ENCODE data around the gene ELMO1. TPM values are rescaled to one million over a fixed set of nuclear protein-coding genes. Genes with fewer than 3 reads are reported as not detected.

The ELMO1 gene
- total and polyA plus RNA-seq, 2 of the 13 experiments (the other 11 are each of a cell fraction or from before 2014, with no cell fraction given): 0.11 to 0.17 TPM

- Histone ChIP-seq H3K4me1 (ENCODE audit: insufficient read depth, low read length) (peaks cover 20% of the 10 kb centered on the region), H3K79me2 (ENCODE audit: insufficient read depth, low read length) (no peaks in the 10 kb centered on the region), H3K27me3 (ENCODE audit: control insufficient read depth in 1 of 2, insufficient read depth in 2 of 2, low read length in 2 of 2) (no peaks in the 10 kb centered on the region; a peak in 2 of 5 replicates), H2AFZ (ENCODE audit: low read length) (no peak overlapping the region), H3K4me2 (ENCODE audit: low read depth, low read length) (no peak overlapping the region), H3K27ac (ENCODE audit: extremely low read length, insufficient read depth, low read length) (no peak overlapping the region), H3K9ac (ENCODE audit: insufficient read depth, low read depth, low read length) (no peak overlapping the region), H4K20me1 (ENCODE audit: insufficient read depth, low read length) (no peaks in the 10 kb centered on the region), H3K36me3 (replicated peaks in 1 of 2; ENCODE audit: control insufficient read depth in 1 of 2, insufficient read depth in 2 of 2, low read length in 2 of 2) (no peaks in the 10 kb centered on the region), H3K4me3 (replicated peaks in 1 of 3; ENCODE audit: insufficient read depth in 1 of 3, low read depth in 2 of 3, low read length in 3 of 3) (no peak overlapping the region), H3K9me3 (ENCODE audit: low read length) (no peaks in the 10 kb centered on the region)
- ChIA-PET POLR2A (no interaction called here), CTCF (ENCODE audit: low intra/inter-chr PET ratio, low total read pairs) (no interaction called here)
- DNase-seq (ENCODE audit: low spot score): no peak
- BruUV-seq (replicated peaks): no TSS peak
- no peak for TF ChIP-seq REL (CRISPR knock-in tag; conservative IDR thresholded peaks at IDR 0.05)
- no peak for TF ChIP-seq SAP130 (CRISPR knock-in tag; IDR thresholded peaks at IDR 0.05; ENCODE audit: low read depth)
- TF ChIP-seq NFYB (CRISPR knock-in tag; IDR thresholded peaks at IDR 0.05): no peak
- TF ChIP-seq ATF3 (CRISPR knock-in tag; IDR thresholded peaks at IDR 0.05): no peak
- TF ChIP-seq ZNF282 (IDR thresholded peaks at IDR 0.05; ENCODE audit: partially characterized antibody): no peak
- TF ChIP-seq SP5 (CRISPR knock-in tag; IDR thresholded peaks at IDR 0.05; ENCODE audit: borderline replicate concordance, low read depth): no peak
- no peak for TF ChIP-seq E2F1 (CRISPR knock-in tag; IDR thresholded peaks at IDR 0.05)
- TF ChIP-seq ZNF7 (CRISPR knock-in tag; IDR thresholded peaks at IDR 0.05): no peak
- TF ChIP-seq PRMT3 (CRISPR knock-in tag; IDR thresholded peaks at IDR 0.05; ENCODE audit: borderline replicate concordance, low read depth): no peak
- no peak for FAIRE-seq
- in situ Hi-C loops (cut with HindIII; ENCODE audit: extremely low pct_ligation_motif_present, low pct_unique_long_range_greater_than_20kb): no loop called here
- 0% methylated on average over 2 of the region's 2 CpGs for WGBS (ENCODE audit: low lambda C conversion rate)
- intact Hi-C loops (cut with micrococcal nuclease; ENCODE audit: unreplicated experiment): no loop called here
- no peak for ATAC-seq
Measured at GRCh38 chr7:36904802-36905201, 543.9 kb downstream of the ELMO1 start.

- DNase-seq (ENCODE audit: low spot score): no peak
- Histone ChIP-seq H3K4me3 (replicated peaks in 1 of 3; ENCODE audit: insufficient read depth in 1 of 3, low read depth in 2 of 3, low read length in 3 of 3) (no peak overlapping the region), H3K36me3 (replicated peaks in 1 of 2; ENCODE audit: control insufficient read depth in 1 of 2, insufficient read depth in 2 of 2, low read length in 2 of 2) (no peaks in the 10 kb centered on the region), H2AFZ (ENCODE audit: low read length) (no peak overlapping the region), H3K9ac (ENCODE audit: insufficient read depth, low read depth, low read length) (no peak overlapping the region), H3K27ac (ENCODE audit: extremely low read length, insufficient read depth, low read length) (no peak overlapping the region), H3K4me1 (ENCODE audit: insufficient read depth, low read length) (peaks cover 20% of the 10 kb centered on the region), H3K79me2 (ENCODE audit: insufficient read depth, low read length) (no peaks in the 10 kb centered on the region), H4K20me1 (ENCODE audit: insufficient read depth, low read length) (no peaks in the 10 kb centered on the region), H3K27me3 (ENCODE audit: control insufficient read depth in 1 of 2, insufficient read depth in 2 of 2, low read length in 2 of 2) (no peaks in the 10 kb centered on the region; a peak in 2 of 5 replicates), H3K4me2 (ENCODE audit: low read depth, low read length) (no peak overlapping the region), H3K9me3 (ENCODE audit: low read length) (no peaks in the 10 kb centered on the region)
- ATAC-seq: no peak
- CTCF ChIA-PET (ENCODE audit: low intra/inter-chr PET ratio, low total read pairs): no interaction called here
- FAIRE-seq: no peak
- in situ Hi-C loops (cut with HindIII; ENCODE audit: extremely low pct_ligation_motif_present, low pct_unique_long_range_greater_than_20kb): no loop called here
- TF ChIP-seq DDIT3 (CRISPR knock-in tag; IDR thresholded peaks at IDR 0.05) (no peak), SOX13 (IDR thresholded peaks at IDR 0.05) (no peak), SOX13 (CRISPR knock-in tag; conservative IDR thresholded peaks at IDR 0.05 in 1 of 2, IDR thresholded peaks at IDR 0.05 in 1 of 2) (no peak)
- BruUV-seq (replicated peaks): no TSS peak
- 0% methylated on average over 2 of the region's 3 CpGs for WGBS (ENCODE audit: low lambda C conversion rate)
- POLR2A ChIA-PET: no interaction called here
- intact Hi-C loops (cut with micrococcal nuclease; ENCODE audit: unreplicated experiment): no loop called here
Measured at GRCh38 chr7:36904101-36904500, 544.6 kb downstream of the ELMO1 start.

Data from HepG2 (cell line).